ENCODE measurements around the gene SRP68.

GRCh38 chr17:76088868-76089576, 16.7 kb upstream of the SRP68 start:
- TF ChIP-seq EZH2phosphoT487 (IDR thresholded peaks at IDR 0.05; ENCODE audit: insufficient read depth, low read depth) (no peak), EZH2 (IDR thresholded peaks at IDR 0.05; ENCODE audit: insufficient read depth, poor library complexity, severe bottlenecking) (no peak)
